ENCODE measurements around the gene NTNG1.

NTNG1 gene

DNA sequence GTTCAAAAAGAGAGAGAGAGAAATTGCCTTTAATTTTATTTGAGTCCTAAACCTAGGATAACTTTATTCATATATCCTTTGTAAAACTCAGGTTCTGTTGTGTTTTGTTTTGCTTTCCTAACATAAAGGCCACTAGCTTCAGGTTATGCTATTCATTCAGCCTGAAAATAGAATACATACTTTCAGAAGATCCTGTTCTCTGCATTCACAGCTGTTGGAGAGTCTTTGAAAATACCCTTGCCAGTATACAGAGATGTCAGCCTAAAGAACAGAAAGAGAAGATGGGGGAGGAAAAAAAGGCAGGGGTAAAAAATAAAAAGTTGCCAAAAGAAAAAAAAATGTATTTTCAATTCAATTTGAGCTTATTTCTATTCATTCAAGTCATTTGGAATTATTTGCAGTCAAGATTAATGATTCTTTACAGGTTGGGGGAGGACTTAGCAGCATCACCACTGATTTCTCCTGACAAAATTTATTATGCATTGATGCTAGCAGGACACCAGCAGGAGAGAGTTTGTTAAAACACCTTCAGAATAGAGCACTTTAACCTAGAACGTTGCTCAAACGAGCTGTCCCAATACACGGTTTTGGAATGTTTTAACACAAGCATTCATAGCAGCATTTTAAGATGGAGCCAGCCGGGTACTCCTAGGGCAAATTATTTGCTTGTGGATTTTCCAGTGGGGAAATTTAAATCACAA lies 318.5 kb downstream of the NTNG1 start:
- DNase-seq (ENCODE audit: low spot score): no peak

DNA sequence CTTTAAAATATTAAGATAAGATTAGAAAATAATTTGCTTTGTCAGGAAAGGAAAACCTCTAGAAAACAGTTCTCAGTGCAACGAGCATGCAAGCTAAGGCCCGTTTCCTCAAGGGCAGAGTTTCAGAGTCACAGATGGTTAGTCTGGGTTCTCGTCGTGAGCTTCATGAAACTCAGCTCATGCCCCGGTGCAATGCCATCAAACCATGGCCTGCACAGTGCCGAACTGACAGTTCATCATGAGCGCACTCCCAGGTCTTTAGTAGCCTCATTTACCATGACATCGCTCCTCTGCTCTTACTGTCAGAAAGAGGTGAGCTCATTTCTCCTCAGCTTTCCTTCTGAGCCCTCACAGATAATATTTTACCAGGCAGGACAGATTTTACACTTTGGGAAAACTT lies 319.2 kb downstream of the NTNG1 start:
- no peak for DNase-seq (ENCODE audit: low spot score)

- DNase-seq (ENCODE audit: low spot score): no peak
Observed at GRCh38 chr1:107464827-107465226, 324.0 kb downstream of the NTNG1 start.

GRCh38 chr1:107467286-107467685 lies 326.4 kb downstream of the NTNG1 start:
- no peak for DNase-seq (ENCODE audit: low spot score)

DNA sequence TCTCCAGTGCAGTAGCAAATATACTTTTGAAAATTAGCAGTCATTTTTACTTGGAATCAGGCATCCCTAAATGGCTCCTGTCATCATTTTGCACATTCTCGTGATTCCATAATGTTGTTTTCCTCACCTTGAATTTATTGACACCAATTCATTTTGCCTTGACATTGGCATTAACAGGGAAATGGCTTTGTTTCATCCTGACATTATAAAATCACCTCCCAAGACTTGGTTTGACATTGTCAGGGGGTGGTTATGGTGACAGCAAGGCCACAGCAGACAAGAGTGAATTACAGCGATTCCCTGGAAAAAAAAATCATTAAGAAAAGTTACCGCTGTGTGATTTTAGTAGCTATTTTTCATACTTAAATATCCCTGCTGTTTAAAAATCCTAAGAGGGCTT lies 327.0 kb downstream of the NTNG1 start:
- no peak for DNase-seq (ENCODE audit: low spot score)

DNA sequence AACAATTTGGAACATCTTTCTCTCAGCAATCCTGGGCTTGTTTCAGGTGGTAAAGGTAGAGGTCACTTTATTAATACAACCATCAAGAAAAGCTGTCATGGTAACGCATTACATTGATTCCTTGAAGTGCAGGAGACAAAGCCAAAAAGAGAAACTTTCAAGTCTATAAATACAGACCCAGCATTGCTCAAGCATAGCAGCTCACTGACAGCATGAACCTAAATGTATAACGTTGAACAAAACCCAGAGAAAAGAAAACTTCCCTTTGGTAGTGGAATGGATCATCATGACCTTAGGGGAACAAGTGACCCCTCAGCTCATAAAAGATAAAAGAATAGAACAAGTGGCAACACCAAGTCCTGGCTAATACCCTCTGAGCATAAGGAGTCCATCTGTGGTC lies 332.2 kb downstream of the NTNG1 start:
- no peak for DNase-seq (ENCODE audit: low spot score)

GRCh38 chr1:107474877-107475612 lies 334.2 kb downstream of the NTNG1 start:
- no peak for DNase-seq (ENCODE audit: low spot score)

DNA sequence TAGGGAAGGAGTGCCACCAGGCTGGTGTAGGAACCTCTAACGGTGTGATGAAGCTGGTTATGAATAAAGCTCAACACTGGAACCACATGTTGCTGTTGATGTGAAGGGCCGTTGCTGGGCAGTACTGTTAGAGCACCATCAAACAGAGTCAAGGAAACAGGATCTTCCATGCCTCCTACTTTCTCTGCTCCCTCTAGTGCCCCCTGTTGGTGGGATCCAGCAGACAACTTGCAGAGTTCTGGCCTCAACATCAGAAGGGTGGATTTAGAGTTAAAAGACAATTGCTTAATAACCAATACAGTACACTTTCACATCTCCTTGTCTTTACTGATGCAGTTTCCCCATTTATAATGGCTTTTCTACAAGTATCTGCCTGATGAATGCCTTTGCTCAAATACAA lies 336.4 kb downstream of the NTNG1 start:
- peak; percentile 22 for DNase-seq (ENCODE audit: low spot score)

DNA sequence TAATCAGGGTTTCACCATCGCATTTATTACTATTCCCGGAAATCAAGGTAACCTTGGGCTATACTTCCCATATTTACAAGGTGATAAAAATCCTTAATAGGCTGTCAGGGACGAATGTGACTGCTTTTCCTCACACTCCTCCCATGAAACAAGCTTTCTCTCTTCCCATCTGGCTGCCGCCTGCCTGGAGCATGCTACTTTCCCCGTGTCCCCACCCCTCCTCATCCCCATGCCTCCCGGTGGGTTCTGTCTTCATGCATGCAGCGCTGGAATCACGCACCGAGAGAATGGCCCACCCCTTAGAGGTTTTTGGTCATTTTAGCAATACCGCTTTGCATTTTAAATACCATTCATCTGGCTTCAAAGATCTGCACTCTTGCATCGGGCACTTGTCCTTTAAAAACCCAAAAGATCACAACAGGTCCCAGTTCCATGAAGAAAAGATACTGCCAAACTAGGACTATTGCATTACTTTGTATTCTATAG lies 339.1 kb downstream of the NTNG1 start:
- no peak for DNase-seq (ENCODE audit: low spot score)

DNA sequence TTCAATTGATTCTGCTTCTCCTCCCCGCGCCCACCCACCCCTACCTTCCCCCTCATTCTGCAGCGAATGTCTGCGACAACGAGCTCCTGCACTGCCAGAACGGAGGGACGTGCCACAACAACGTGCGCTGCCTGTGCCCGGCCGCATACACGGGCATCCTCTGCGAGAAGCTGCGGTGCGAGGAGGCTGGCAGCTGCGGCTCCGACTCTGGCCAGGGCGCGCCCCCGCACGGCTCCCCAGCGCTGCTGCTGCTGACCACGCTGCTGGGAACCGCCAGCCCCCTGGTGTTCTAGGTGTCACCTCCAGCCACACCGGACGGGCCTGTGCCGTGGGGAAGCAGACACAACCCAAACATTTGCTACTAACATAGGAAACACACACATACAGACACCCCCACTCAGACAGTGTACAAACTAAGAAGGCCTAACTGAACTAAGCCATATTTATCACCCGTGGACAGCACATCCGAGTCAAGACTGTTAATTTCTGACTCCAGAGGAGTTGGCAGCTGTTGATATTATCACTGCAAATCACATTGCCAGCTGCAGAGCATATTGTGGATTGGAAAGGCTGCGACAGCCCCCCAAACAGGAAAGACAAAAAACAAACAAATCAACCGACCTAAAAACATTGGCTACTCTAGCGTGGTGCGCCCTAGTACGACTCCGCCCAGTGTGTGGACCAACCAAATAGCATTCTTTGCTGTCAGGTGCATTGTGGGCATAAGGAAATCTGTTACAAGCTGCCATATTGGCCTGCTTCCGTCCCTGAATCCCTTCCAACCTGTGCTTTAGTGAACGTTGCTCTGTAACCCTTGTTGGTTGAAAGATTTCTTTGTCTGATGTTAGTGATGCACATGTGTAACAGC lies 339.9 kb downstream of the NTNG1 start:
- no peak for DNase-seq (ENCODE audit: low spot score)

DNA sequence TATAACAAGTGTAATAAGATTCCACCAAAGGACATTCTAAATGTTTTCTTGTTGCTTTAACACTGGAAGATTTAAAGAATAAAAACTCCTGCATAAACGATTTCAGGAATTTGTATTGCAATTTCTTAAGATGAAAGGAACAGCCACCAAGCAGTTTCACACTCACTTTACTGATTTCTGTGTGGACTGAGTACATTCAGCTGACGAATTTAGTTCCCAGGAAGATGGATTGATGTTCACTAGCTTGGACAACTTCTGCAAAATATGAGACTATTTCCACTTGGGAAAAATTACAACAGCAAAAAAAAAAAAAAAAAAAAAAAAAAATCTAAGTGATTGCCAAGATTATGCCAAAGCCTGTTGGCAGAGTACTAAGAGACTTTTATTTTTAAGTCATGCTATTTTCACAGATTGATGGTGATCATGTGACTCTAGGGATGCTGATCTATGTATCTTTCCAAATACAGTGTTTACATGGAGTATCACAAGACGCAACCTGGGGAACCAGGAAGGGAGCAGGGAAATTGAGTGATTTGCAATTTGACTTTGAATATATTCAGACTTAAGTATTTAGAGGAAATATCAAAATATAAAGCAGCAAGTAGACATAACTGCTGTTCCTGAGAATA lies 341.0 kb downstream of the NTNG1 start:
- no peak for DNase-seq (ENCODE audit: low spot score)

GRCh38 chr1:107483949-107484348 lies 343.1 kb downstream of the NTNG1 start:
- no peak for DNase-seq (ENCODE audit: low spot score)

- no peak for DNase-seq (ENCODE audit: low spot score)
Observed at GRCh38 chr1:107486349-107486748, 345.5 kb downstream of the NTNG1 start.

DNA sequence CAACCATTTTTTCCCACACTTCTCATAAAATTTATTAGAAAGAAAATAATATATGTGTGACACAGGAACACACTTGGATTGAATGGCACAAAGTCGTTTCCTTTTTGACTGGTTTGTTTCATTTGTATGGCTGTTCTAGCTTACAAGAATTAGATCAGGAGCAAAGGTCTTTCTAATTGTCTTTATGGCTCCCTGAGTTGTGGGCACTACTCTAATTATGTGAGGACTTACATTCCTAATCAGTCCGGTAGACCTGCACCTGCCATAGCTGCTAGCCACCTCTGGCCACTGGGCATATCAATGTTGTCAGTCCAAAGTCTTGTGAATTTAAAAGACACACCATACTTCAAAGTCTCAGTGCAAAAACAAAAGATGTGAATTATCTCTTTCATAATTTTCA lies 346.7 kb downstream of the NTNG1 start:
- DNase-seq (ENCODE audit: low spot score): no peak

- no peak for DNase-seq (ENCODE audit: low spot score)
Observed at GRCh38 chr1:107491582-107491981, 350.7 kb downstream of the NTNG1 start.

DNA sequence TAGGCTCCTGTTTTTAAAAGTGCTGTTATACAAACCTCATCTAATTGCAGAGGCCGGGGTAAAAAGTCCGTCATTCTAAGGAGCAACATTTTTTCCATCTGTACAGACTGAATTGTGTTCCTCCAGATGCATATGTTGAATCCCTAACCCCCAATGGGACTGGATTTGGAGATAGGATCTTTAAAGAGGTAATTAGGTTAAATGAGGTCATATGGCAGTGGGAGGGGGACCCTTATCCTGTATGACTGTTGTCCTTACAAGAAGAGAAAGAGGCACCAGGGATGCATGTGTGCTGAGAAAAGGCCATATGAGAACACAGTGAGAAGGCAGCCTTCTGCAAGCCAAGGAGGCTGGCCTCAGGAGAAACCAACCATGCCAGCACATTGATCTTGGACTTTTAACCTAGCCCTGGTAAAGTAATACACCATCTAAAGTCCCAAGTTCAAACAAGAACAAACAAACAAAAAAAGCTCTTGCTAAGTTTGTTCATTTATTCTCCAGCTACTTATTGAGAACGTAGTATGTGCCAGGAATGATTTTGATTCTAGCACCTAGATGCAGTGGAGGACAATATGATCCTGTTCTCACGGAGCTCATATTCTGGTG lies 352.4 kb downstream of the NTNG1 start:
- no peak for DNase-seq (ENCODE audit: low spot score)

DNA sequence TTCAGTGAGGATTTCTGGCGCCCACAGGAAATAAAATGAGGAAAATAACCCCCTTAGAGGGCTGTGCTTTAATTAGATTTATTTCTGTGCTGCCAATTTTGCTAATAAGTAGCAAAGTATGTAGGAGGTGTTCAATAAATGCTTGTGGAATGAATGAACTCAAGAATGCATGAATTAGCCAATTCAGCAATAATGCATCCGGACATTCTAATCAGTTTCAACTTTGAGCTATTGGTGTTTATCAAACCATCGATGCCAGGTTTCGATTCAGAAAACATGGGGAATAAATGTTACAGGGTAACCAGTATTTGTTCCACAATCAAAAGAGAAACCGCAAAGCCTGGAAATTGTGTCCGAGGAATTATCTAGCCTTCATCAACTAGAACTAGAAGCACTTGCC lies 353.2 kb downstream of the NTNG1 start:
- no peak for DNase-seq (ENCODE audit: low spot score)

DNA sequence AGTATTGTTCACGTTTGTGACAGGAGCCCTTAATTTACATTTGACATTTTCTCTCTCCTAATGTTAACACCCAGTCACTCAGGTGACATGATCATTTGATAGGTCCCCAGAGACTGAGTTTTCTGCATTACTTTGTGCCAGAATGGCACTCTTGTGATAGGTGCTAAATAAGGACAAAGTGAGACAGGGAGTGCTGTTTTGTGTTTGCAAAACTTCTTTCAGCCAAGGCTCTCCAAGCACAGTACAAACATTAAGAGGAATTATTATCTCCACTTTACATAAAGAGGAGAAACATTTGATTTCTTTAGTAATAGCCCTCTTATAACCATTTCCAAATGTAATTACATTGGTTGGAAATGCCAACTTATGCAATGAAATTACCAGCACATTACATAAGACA lies 355.2 kb downstream of the NTNG1 start:
- DNase-seq (ENCODE audit: low spot score): no peak

- no peak for DNase-seq (ENCODE audit: low spot score)
Observed at GRCh38 chr1:107499139-107499744, 358.4 kb downstream of the NTNG1 start.

GRCh38 chr1:107501081-107501605 lies 360.3 kb downstream of the NTNG1 start:
- no peak for DNase-seq (ENCODE audit: low spot score)

- DNase-seq (ENCODE audit: low spot score): no peak
Observed at GRCh38 chr1:107510347-107510746, 369.5 kb downstream of the NTNG1 start.

Data from NAMALWA (cell line).